GM19397 (cell line): ENCODE measurements around the gene OSBP2.

Source experiments
- ATAC-seq: cut with Tn5 transposase; IDR thresholded peaks from one replicate; pipeline ENCODE4 v1.9.1; 2021; ENCODE audit warnings: mild to moderate bottlenecking, moderate library complexity; ENCODE audit not compliant: unreplicated experiment

OSBP2 gene

GRCh38 chr22:30923168-30923900 lies 228.7 kb downstream of the OSBP2 start:
- ATAC-seq: no peak

DNA sequence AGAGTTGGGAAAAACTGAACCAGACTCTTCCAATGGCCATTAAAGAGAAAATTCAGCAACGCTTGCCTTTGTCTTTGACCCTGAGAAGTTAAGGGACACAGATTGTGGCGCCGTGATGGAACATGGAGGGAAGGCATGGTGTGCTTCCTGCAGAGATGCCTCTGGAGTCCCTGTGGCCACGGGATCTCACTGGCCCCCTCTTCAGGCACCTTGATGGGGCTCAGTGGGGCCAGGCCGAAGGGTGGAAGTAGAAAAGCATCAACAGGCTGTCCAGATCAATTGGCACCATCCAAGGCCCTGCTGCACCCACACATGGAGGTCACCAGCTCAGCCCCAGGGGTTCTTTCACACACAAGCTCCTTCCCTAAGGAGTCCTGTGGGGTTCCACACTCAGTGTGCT lies 231.0 kb downstream of the OSBP2 start:
- ATAC-seq: no peak

GRCh38 chr22:30926706-30927105 lies 232.0 kb downstream of the OSBP2 start:
- no peak for ATAC-seq

DNA sequence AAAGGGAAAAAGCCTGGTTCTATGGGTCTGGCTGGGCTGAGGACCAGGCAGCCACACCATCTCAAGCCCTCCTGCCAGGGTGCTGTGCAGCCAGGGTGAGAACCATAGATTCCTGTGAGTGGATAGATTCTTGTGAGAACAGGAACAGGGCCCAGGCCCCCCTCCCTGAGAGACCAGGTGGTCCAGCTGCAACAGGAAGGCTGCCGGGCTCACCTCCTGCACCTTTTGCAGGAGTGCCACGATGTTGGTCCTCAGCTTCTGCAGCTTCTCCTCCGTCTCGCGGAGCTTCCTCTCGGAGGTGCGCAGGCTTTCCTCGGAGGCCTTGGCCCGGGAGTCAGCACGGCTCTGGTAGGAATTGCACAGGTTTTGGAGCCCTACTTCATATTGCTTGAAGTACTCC lies 233.1 kb downstream of the OSBP2 start:
- ATAC-seq: no peak

GRCh38 chr22:30928401-30928800 lies 233.7 kb downstream of the OSBP2 start:
- no peak for ATAC-seq

DNA sequence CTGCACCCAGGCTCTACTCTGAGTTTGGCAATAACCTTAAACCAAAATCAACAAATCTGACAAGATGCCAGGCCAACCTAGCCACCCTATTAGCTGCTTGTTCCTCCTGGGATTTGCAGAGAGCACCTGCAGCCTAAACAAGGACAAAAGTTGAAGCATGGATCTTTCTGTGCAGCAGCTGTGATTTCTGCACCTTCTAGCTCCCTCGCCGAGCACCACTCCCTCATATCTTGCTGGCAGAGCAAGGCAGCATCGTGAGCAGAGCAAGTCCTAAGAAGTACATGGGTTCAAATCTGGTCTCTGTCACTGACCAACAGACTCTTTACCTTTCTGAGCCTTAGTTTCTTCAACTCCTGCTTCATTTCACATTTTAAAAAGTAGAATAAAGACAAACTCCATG lies 235.6 kb downstream of the OSBP2 start:
- no peak for ATAC-seq

DNA sequence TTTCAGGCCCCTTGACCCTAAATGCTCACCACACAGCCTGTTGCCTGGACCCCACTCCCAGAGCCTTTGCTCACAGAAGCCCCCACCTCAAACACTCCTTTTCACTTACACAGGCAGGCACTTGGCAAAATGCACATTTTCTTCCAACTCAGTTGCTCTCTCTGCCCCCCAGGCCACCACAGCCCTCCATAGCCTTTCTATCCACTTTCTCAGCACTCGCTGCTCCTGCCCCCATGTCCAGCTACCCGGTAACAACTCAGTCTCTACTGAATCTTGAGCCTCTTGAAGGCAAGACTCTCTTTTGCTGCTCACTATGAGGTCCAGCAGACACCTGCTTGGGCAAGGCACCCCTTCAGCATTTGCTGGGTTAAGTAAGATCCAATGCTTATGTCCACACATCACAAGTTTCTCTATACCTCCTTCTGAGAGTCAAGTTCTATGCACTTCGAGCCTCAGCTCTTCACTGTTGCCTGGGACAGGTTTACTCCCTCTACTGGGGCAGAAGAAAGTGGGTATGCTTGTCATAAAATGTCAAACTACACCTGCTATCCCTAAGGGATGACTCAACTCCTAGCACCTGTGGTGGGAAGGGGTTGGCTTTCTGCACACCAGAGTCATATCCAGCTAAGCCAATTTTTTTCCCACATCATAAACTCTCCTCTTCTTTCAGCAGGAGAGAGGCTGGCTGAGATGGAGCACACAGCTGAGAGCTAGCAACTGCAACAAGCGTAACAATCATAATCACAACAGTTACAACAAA lies 237.0 kb downstream of the OSBP2 start:
- ATAC-seq: no peak

DNA sequence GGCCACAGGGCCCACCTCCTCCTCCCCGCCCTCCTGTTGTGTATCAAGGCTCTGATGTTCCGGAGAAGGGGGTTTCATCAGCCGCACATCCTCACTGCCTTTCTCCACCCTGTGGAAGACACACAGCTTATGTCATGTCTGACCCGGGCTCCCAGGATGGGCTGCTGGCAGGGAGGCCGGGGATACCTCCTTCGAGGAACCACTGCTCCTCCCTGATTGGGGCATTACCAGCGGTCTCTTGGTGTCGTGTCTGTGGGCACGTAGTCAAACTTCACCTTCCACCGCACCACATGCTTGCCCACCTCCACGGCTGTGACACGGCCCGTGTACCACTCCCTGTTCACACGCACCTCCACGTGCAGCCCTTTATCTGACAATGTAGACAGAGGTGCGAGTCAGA lies 238.0 kb downstream of the OSBP2 start:
- no peak for ATAC-seq

- no peak for ATAC-seq
These were observed 238.8 kb downstream of the OSBP2 start for GRCh38 chr22:30933457-30933856.

GRCh38 chr22:30934053-30934452 lies 239.4 kb downstream of the OSBP2 start:
- no peak for ATAC-seq

DNA sequence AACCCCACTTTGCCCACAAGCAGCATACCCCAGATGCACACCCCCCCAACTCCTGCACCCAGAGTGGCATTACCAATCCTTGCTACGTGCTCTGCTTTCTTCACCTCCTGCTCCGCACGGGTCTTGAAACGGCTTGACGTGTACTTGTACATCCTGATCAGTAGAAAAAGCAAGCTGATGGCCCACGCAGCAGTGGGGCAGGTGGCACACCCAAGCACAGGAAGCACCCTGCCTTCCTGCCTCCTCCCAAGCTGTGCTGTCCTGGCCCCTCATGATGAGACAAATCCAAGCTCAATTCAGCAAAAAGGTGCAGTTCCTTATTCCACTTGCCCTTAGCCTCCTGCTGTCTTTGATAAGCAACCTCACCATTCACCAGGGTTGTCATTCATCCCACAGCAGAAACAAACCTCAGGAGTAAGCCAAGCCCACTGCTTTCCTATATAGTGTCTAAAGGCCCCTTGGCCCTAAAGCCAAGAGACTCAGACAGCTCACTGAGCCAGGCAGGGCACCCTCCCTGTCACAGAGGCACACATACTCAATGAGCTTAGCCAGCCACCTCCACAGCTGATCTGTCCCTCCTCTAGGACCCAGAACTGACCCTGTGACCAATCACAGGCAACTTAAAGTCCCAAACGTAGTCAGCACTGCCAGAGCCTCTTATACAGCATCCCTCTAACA lies 246.2 kb downstream of the OSBP2 start:
- ATAC-seq: no peak

GRCh38 chr22:30941363-30941740 lies 246.7 kb downstream of the OSBP2 start:
- ATAC-seq: no peak

DNA sequence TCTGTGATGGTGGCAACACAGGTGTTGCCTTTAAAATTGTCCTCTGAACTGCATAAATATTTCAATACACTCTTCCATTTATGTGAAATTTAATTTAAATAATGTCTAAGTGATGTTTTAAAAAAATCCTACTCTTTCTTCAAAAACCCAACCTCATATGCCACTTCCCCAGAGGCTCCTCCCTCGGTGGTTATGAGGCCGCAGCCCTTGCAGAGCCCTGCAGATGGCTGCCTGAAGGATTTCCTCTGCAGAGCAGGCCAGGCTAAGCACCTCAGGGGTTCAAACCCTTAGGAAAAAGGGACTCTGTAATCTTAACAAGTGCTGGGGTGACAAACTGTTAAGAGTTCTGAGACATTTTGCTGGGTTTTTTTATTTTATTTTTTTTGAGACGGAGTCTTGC lies 248.7 kb downstream of the OSBP2 start:
- ATAC-seq: no peak

GRCh38 chr22:30944986-30945385 lies 250.3 kb downstream of the OSBP2 start:
- ATAC-seq: no peak

DNA sequence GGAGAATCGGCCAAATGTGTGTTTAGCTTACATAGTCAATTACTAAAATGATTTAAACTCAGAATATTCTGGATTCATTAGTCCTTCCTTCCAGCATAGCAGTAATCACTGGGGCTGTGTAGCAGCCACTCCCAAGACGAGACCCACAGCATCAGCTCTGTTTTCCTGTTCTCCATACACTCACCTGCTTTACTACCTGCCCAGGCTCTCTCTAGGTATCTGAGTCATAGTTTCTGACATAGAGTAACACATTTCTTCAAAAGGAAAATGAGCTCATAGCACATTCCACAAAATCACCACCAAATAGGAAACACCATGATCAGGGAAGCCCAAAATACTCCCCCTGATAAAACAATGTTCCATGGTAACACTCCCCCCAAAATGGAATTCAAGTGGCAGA lies 251.0 kb downstream of the OSBP2 start:
- no peak for ATAC-seq

GRCh38 chr22:30946354-30946753 lies 251.7 kb downstream of the OSBP2 start:
- ATAC-seq: no peak

DNA sequence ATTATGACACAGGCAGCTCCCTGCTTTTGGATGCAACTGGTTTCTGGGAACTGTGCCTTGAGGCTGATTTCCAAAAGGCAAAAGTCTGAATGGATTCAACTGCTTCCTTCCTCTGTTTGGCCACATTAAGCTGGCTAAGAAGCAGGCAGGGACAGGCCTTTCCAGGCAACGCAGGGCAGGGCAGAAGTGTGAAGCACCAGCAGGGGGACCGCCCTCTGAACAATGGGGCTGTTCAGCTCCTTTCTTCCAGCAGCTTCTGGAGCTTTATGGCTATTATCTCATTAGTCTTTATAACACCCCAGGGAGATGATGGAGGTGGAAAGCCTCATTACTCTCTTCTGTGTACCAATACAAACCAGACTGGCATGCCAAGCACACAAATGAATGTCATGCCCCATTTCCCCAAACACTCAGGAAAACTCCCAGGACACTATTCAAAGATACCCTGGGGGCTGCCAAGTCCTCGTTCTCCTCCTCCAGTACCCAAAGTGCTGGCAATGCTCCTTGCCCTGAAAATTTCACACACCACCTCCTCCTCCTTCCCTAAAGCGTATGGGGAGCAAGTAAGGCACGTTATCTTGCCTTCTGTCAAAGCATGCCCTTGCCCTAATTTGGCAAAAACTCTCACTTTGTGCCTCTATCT lies 252.6 kb downstream of the OSBP2 start:
- no peak for ATAC-seq

- no peak for ATAC-seq
These were observed 253.3 kb downstream of the OSBP2 start for GRCh38 chr22:30947816-30948454.

GRCh38 chr22:30948930-30949342 lies 254.3 kb downstream of the OSBP2 start:
- ATAC-seq: no peak

GRCh38 chr22:30949934-30950660 lies 255.4 kb downstream of the OSBP2 start:
- ATAC-seq: no peak
